Measurements from ENCODE around the gene SSBP3. TPM values are rescaled to one million over a fixed set of nuclear protein-coding genes. Genes with fewer than 3 reads are reported as not detected.

Gene SSBP3
- total RNA-seq, 1 experiment from 2014 or later, result 37.5 TPM

DNA sequence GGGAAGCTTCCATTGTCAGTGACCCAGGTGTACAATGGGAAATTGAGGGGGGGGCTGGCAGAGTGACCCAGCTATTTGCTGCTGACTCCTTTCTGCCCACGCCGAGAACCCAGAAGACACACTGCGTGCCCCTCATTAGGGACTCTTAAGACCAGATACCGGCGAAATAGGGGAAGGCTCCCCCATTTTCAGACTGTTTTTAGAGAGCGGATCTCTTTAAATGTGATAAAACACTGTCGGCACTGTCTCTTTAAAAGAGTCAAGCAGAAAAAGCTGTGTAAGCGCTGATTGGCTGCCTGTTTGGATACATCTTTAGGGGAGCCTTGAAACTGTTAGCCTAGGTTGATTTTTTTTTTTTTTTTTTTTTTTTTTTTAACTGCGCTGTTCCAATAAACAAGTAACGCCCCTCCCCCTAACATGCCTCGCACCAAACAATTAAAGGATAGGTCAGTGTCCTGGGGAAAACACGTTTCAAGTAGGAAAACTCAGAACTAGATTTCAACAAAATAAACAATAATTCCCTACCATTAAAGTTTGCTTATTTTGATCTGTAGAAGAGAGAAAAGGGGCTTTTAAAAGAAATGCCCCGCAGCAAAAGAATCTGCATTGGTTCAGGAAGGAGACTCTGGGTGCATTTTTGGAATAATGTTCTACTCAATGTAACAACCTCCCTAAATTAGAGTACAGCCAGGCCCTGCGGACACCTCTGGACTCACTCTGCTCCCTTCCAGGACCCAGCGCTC is 1.4 kb upstream of the SSBP3 start (continued):
- no peak for TF ChIP-seq ZBTB33 (IDR thresholded peaks at IDR 0.05; ENCODE audit: extremely low read depth, insufficient replicate concordance, low read length)
- TF ChIP-seq MAX (IDR thresholded peaks at IDR 0.05), result peak; percentile 83
- no peak for TF ChIP-seq ATF3 (IDR thresholded peaks at IDR 0.05)
- peak; percentile 53 for TF ChIP-seq POLR2AphosphoS5 (IDR thresholded peaks at IDR 0.05; ENCODE audit: low read depth, low read length)
- TF ChIP-seq SP1 (IDR thresholded peaks at IDR 0.05; ENCODE audit: low read depth), result peak; percentile 95
- TF ChIP-seq YY1 (IDR thresholded peaks at IDR 0.05; ENCODE audit: extremely low read depth, insufficient replicate concordance, low read depth, low read length), result peak; percentile 38
- peak; percentile 32 for TF ChIP-seq POLR2A (IDR thresholded peaks at IDR 0.05; ENCODE audit: borderline replicate concordance, extremely low read depth, insufficient read depth, insufficient read length)
- TF ChIP-seq ZNF274 (IDR thresholded peaks at IDR 0.05; ENCODE audit: low read depth, low read length), result no peak
- no peak for TF ChIP-seq FOSL1 (IDR thresholded peaks at IDR 0.05; ENCODE audit: low read depth)
- no peak for TF ChIP-seq JUND (IDR thresholded peaks at IDR 0.05)
- TF ChIP-seq EZH2 (IDR thresholded peaks at IDR 0.05), result no peak

- Histone ChIP-seq H3K79me2 (ENCODE audit: insufficient read depth, low read length) (no peaks in the 10 kb centered on the region), H3K4me2 (ENCODE audit: low read length) (peak overlapping the region; percentile 99), H2AFZ (ENCODE audit: low read depth, low read length, poor library complexity, severe bottlenecking) (peak overlapping the region; percentile 91), H3K9ac (ENCODE audit: low read length) (peak overlapping the region; percentile 57), H3K36me3 (ENCODE audit: control insufficient read depth in 1 of 2, insufficient read depth in 2 of 2, low read length in 2 of 2) (peaks cover 1 to 3% of the 10 kb centered on the region in 2 experiments; a peak in 2 of 4 replicates), H4K20me1 (ENCODE audit: insufficient read depth) (no peaks in the 10 kb centered on the region), H3K9me3 (ENCODE audit: control insufficient read depth in 1 of 2, insufficient read depth in 1 of 2, low read depth in 1 of 2, low read length in 2 of 2) (no peaks in the 10 kb centered on the region), H3K4me3 (replicated peaks in 1 of 2; ENCODE audit: low read depth in 1 of 2, low read length in 2 of 2) (peak overlapping the region; percentile 63 to 70), H3K27me3 (ENCODE audit: insufficient read depth, low read length) (no peaks in the 10 kb centered on the region), H3K27ac (ENCODE audit: low read depth, low read length) (peak overlapping the region; percentile 87), H3K4me1 (ENCODE audit: control insufficient read depth in 1 of 2, insufficient read depth in 2 of 2, low read length in 2 of 2) (peaks cover 30 to 41% of the 10 kb centered on the region in 2 experiments), H3K9me2 (ENCODE audit: insufficient read depth) (no peaks in the 10 kb centered on the region)
- CTCF ChIA-PET, result interaction anchor here (0.6 to 1.3 kb wide), 7 partner anchors 9 to 494 kb away, joined by 3 to 18 read pairs (median 4); no protein-coding TSS in a partner anchor
- RAD21 ChIA-PET (ENCODE audit: low non-redundant PET in 1 of 2, low total read pairs in 2 of 2, uncharacterized antibody in 2 of 2, unreplicated experiment in 2 of 2), result interaction anchor here (0.6 to 2.3 kb wide), 3 partner anchors 10 to 82 kb away, joined by 3 to 9 read pairs (median 3); no protein-coding TSS in a partner anchor
- POLR2A ChIA-PET, result interaction anchor here (0.7 to 1.3 kb wide), 6 partner anchors 10 to 82 kb away, joined by 3 to 9 read pairs (median 8); no protein-coding TSS in a partner anchor
- ATAC-seq, result peak; percentile 2; the same call in 1 of the 2 replicates
- no TSS peak for BruUV-seq (replicated peaks)
- no peak for DNase-seq (ENCODE audit: low read depth, low spot score)
- intact Hi-C loops (cut with micrococcal nuclease), result loop anchor here (1.0 to 10.0 kb wide), 5 partner anchors 81 to 545 kb away; partner anchors contain the start of genes CYB5RL and MRPL37
- no peak for TF ChIP-seq ZNF274 (IDR thresholded peaks at IDR 0.05; ENCODE audit: low read depth, low read length)
- TF ChIP-seq EZH2phosphoT487 (IDR thresholded peaks at IDR 0.05; ENCODE audit: borderline replicate concordance), result no peak
- TF ChIP-seq, protein P1, sequence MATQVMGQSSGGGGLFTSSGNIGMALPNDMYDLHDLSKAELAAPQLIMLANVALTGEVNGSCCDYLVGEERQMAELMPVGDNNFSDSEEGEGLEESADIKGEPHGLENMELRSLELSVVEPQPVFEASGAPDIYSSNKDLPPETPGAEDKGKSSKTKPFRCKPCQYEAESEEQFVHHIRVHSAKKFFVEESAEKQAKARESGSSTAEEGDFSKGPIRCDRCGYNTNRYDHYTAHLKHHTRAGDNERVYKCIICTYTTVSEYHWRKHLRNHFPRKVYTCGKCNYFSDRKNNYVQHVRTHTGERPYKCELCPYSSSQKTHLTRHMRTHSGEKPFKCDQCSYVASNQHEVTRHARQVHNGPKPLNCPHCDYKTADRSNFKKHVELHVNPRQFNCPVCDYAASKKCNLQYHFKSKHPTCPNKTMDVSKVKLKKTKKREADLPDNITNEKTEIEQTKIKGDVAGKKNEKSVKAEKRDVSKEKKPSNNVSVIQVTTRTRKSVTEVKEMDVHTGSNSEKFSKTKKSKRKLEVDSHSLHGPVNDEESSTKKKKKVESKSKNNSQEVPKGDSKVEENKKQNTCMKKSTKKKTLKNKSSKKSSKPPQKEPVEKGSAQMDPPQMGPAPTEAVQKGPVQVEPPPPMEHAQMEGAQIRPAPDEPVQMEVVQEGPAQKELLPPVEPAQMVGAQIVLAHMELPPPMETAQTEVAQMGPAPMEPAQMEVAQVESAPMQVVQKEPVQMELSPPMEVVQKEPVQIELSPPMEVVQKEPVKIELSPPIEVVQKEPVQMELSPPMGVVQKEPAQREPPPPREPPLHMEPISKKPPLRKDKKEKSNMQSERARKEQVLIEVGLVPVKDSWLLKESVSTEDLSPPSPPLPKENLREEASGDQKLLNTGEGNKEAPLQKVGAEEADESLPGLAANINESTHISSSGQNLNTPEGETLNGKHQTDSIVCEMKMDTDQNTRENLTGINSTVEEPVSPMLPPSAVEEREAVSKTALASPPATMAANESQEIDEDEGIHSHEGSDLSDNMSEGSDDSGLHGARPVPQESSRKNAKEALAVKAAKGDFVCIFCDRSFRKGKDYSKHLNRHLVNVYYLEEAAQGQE (IDR thresholded peaks at IDR 0.05; ENCODE audit: low read depth), result no peak
- TF ChIP-seq ZBTB33 (IDR thresholded peaks at IDR 0.05; ENCODE audit: extremely low read depth, insufficient replicate concordance, low read length), result no peak
- TF ChIP-seq POLR2AphosphoS5 (IDR thresholded peaks at IDR 0.05; ENCODE audit: low read depth, low read length), result no peak
- no peak for TF ChIP-seq POLR2A (IDR thresholded peaks at IDR 0.05; ENCODE audit: borderline replicate concordance, extremely low read depth, insufficient read depth, insufficient read length)
- no peak for TF ChIP-seq CEBPB (IDR thresholded peaks at IDR 0.05; ENCODE audit: low read depth)
- no peak for TF ChIP-seq FOSL1 (IDR thresholded peaks at IDR 0.05; ENCODE audit: low read depth)
- TF ChIP-seq YY1 (IDR thresholded peaks at IDR 0.05; ENCODE audit: extremely low read depth, insufficient replicate concordance, low read depth, low read length), result no peak
Measured at GRCh38 chr1:54407154-54407403, 885 bp upstream of the SSBP3 start.
